IgD-negative memory B cell (primary cell): ENCODE measurements around the gene MACROD2. TPM values are rescaled to one million over a fixed set of nuclear protein-coding genes. Genes with fewer than 3 reads are reported as not detected.

ENCODE experiments used
- H3K27ac Mint-ChIP-seq, 3 donors: one replicate each; pipeline ENCODE4 v1.8.0; 2020 to 2022; ENCODE audit warnings: mild to moderate bottlenecking in 3 of 3, mixed read lengths in 3 of 3, moderate library complexity in 1 of 3
- H3K27me3 Mint-ChIP-seq: one replicate; pipeline ENCODE4 v1.8.0; 2021; ENCODE audit warnings: mixed read lengths
- H3K36me3 Mint-ChIP-seq: one replicate; pipeline ENCODE4 v1.8.0; 2020; ENCODE audit warnings: mild to moderate bottlenecking, mixed read lengths
- H3K4me1 Mint-ChIP-seq, 3 donors: one replicate each; pipeline ENCODE4 v1.8.0; 2020 to 2022; ENCODE audit warnings: mixed read lengths in 3 of 3, mild to moderate bottlenecking in 1 of 3
- H3K4me3 Mint-ChIP-seq, 4 donors: one replicate each; pipeline ENCODE4 v1.8.0; 2020 to 2022; ENCODE audit warnings: mild to moderate bottlenecking in 4 of 4, mixed read lengths in 4 of 4, moderate library complexity in 3 of 4
- H3K9me3 Mint-ChIP-seq, 3 donors: one replicate each; pipeline ENCODE4 v1.8.0; 2020 to 2021; ENCODE audit warnings: mixed read lengths in 3 of 3, mild to moderate bottlenecking in 1 of 3
- polyA plus RNA-seq: library from polyadenylated mRNA; unstranded; fragments of 300-500 nt; fragmentation: Illumina TruSeq; gene quantifications from one replicate; pipeline ENCODE4 v1.2.3, GENCODE V29; 2021

The MACROD2 gene
- polyA plus RNA-seq, 1 donor from 2014 or later: 1.3 TPM

DNA sequence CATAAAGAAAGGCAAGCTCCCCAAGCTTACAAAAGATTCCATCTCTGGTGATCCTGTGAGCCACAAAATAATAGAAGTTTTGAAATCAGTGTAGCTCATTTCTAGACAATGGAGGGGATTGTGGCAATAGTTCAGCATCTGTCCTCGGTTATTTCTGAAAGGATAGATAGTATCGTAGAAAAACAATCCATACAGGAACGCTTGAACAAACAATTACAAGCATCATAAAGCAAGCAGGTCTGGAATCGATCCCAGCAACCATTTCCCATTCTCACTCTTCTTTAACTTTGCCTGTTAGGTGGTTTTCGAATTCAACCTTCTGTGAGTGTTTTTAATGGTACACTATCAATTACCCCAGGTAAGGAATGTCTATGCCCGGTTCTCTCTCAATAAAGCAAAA is 1646.8 kb downstream of the MACROD2 start:
- Mint-ChIP-seq H3K27ac (no peak overlapping the region), H3K27me3 (no peaks in the 10 kb centered on the region), H3K4me1 (no peaks in the 10 kb centered on the region), H3K4me3 (no peak overlapping the region), H3K9me3 (no peaks in the 10 kb centered on the region), H3K36me3 (no peaks in the 10 kb centered on the region)

DNA sequence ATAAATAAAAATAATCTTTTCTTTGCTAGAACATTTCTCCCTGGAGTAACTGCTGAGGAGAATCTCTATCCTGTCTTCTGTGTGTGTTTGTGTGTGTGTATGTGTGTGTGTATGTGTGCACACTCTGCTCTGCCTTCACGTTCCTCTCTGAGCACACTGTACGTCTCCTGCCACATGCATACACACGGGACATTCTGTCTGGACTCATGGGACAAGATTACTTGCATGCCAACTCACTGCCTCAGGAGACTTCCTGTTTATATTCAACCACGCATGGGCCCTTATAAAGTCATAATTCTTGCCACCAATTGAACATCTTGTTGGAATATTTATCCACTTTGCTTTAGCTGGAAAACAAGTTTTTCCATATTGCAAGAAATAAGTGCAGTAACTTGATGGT is 1647.4 kb downstream of the MACROD2 start:
- Mint-ChIP-seq H3K9me3 (no peaks in the 10 kb centered on the region), H3K4me3 (no peak overlapping the region), H3K4me1 (no peaks in the 10 kb centered on the region), H3K27me3 (no peaks in the 10 kb centered on the region), H3K36me3 (no peaks in the 10 kb centered on the region), H3K27ac (no peak overlapping the region)

- Mint-ChIP-seq H3K27me3 (no peaks in the 10 kb centered on the region), H3K4me1 (no peaks in the 10 kb centered on the region), H3K36me3 (no peaks in the 10 kb centered on the region), H3K9me3 (no peaks in the 10 kb centered on the region), H3K27ac (no peak overlapping the region), H3K4me3 (no peak overlapping the region)
Measured at GRCh38 chr20:15643713-15644112, 1648.4 kb downstream of the MACROD2 start.

DNA sequence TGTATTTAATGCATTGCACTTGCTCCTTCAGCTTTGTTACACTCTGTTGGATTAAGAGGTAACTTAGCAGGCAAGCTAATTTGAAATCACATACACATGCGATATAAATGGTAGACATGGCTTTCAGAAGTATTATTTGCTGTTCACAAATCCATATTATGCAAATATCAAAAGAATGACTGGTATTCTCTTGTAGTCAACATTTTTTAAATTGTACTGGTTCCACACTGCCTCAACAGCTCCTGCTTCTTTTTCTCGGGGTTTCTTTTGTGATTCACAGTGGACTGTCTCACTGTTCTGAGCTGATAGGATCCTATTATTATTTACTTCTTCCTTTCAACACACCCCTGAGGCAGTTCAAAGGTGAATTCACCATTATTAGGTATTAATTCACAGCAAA is 1650.5 kb downstream of the MACROD2 start:
- Mint-ChIP-seq H3K36me3 (no peaks in the 10 kb centered on the region), H3K4me1 (no peaks in the 10 kb centered on the region), H3K27ac (no peak overlapping the region), H3K9me3 (no peaks in the 10 kb centered on the region), H3K27me3 (no peaks in the 10 kb centered on the region), H3K4me3 (no peak overlapping the region)

- no peaks in the 10 kb centered on the region for H3K36me3 Mint-ChIP-seq
- H3K4me3 Mint-ChIP-seq: no peak overlapping the region
- peaks cover 0 to 4% (median 0%) of the 10 kb centered on the region in 3 donors for H3K4me1 Mint-ChIP-seq
- no peaks in the 10 kb centered on the region for H3K9me3 Mint-ChIP-seq
- H3K27ac Mint-ChIP-seq: peak overlapping the region in 1 of 3 donors; percentile 58
- no peaks in the 10 kb centered on the region for H3K27me3 Mint-ChIP-seq
Measured at GRCh38 chr20:15653396-15654207, 1658.3 kb downstream of the MACROD2 start.

- no peaks in the 10 kb centered on the region for H3K9me3 Mint-ChIP-seq
- peaks cover 0 to 4% (median 0%) of the 10 kb centered on the region in 3 donors for H3K4me1 Mint-ChIP-seq
- H3K4me3 Mint-ChIP-seq: no peak overlapping the region
- peak overlapping the region in 1 of 3 donors; percentile 58 for H3K27ac Mint-ChIP-seq
- no peaks in the 10 kb centered on the region for H3K27me3 Mint-ChIP-seq
- H3K36me3 Mint-ChIP-seq: no peaks in the 10 kb centered on the region
Measured at GRCh38 chr20:15654208-15654649, 1658.9 kb downstream of the MACROD2 start.

DNA sequence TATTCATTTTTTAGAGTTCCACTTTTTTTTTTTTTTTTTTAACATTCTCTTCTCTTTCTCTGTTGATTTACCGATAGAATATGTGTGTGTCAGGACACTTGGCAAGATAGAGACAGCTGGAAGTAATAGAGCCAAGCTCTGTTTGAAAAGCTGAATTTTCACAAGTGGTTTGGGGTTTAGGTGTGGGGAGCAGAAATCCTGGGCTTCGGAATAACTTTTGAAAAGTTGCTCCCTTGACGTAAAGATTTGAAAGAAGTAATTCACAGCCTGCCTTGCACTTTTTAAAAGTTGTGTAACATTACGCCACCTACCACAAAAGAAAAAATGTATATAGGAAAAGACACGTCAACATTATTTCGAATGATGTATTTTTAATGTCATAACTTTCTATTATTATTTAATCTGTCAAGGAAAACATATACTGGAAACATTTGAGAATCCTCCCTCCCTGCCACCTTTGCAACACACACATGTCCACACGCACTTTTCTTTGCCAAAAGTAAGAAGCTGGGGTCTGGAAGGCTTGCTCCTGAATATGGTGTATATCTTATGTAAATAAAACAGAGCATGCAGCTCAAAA is 1660.1 kb downstream of the MACROD2 start:
- no peaks in the 10 kb centered on the region for H3K9me3 Mint-ChIP-seq
- peaks cover 0 to 4% (median 0%) of the 10 kb centered on the region in 3 donors for H3K4me1 Mint-ChIP-seq
- no peaks in the 10 kb centered on the region for H3K27me3 Mint-ChIP-seq
- no peak overlapping the region for H3K4me3 Mint-ChIP-seq
- no peak overlapping the region for H3K27ac Mint-ChIP-seq
- H3K36me3 Mint-ChIP-seq: no peaks in the 10 kb centered on the region

- Mint-ChIP-seq H3K4me1 (peaks cover 0 to 4% (median 0%) of the 10 kb centered on the region in 3 donors), H3K27me3 (no peaks in the 10 kb centered on the region), H3K36me3 (no peaks in the 10 kb centered on the region), H3K27ac (no peak overlapping the region), H3K4me3 (no peak overlapping the region), H3K9me3 (no peaks in the 10 kb centered on the region)
Measured at GRCh38 chr20:15656124-15656523, 1660.8 kb downstream of the MACROD2 start.

- Mint-ChIP-seq H3K27ac (no peak overlapping the region), H3K27me3 (no peaks in the 10 kb centered on the region), H3K4me1 (peaks cover 0 to 4% (median 0%) of the 10 kb centered on the region in 3 donors), H3K9me3 (no peaks in the 10 kb centered on the region), H3K4me3 (no peak overlapping the region), H3K36me3 (no peaks in the 10 kb centered on the region)
Measured at GRCh38 chr20:15658295-15658694, 1663.0 kb downstream of the MACROD2 start.

GRCh38 chr20:15673206-15673605 is 1677.9 kb downstream of the MACROD2 start:
- Mint-ChIP-seq H3K27ac (no peak overlapping the region), H3K36me3 (no peaks in the 10 kb centered on the region), H3K4me1 (no peaks in the 10 kb centered on the region), H3K4me3 (no peak overlapping the region), H3K9me3 (peaks cover 0 to 1% (median 0%) of the 10 kb centered on the region in 3 donors), H3K27me3 (no peaks in the 10 kb centered on the region)

DNA sequence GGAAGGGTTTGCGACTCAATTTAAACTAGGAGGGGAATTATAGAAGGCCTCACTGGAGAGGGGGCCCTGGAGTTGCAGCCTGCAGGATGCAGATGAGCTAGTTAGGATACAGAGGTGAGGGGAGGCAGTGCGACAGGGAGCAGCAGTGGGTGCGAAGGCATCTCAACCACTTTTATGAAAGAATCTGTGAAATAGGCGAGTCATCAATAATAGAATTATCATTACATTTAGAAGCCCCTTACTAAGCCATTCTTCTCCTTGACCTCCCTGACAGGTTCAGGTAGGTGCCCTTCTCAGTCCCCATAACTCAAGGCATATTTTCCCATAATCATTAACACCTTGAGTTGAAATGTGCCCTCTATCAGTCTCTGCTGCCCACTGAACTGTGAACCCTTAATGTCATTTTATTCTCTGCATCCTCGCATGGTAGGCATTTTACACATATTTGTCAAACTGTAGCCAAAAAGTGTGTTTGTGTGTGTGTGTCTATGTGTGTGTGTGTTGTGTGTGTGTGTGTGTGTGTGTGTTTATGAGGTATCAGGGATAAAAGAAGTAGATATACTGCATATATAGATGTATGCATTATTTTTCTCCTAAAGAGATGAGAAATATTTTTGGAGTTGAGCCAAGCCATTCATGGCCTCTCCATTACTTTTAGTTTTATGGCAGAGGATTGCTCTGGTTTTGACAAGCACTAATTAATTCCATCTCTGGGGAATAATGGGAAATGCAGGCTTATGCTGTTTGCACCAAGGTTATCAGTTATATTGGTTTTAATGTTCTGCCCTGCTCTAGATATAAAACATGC is 1679.1 kb downstream of the MACROD2 start:
- Mint-ChIP-seq H3K36me3 (no peaks in the 10 kb centered on the region), H3K27me3 (no peaks in the 10 kb centered on the region), H3K4me1 (no peaks in the 10 kb centered on the region), H3K4me3 (no peak overlapping the region), H3K9me3 (no peaks in the 10 kb centered on the region), H3K27ac (no peak overlapping the region)

GRCh38 chr20:15675061-15675514 is 1679.8 kb downstream of the MACROD2 start:
- Mint-ChIP-seq H3K4me1 (no peaks in the 10 kb centered on the region), H3K4me3 (no peak overlapping the region), H3K9me3 (no peaks in the 10 kb centered on the region), H3K36me3 (no peaks in the 10 kb centered on the region), H3K27me3 (no peaks in the 10 kb centered on the region), H3K27ac (no peak overlapping the region)

- H3K27me3 Mint-ChIP-seq: peaks cover 2% of the 10 kb centered on the region
- H3K36me3 Mint-ChIP-seq: no peaks in the 10 kb centered on the region
- no peak overlapping the region for H3K27ac Mint-ChIP-seq
- H3K4me1 Mint-ChIP-seq: no peaks in the 10 kb centered on the region
- no peaks in the 10 kb centered on the region for H3K9me3 Mint-ChIP-seq
- H3K4me3 Mint-ChIP-seq: no peak overlapping the region
Measured at GRCh38 chr20:15675813-15676484, 1680.6 kb downstream of the MACROD2 start.

DNA sequence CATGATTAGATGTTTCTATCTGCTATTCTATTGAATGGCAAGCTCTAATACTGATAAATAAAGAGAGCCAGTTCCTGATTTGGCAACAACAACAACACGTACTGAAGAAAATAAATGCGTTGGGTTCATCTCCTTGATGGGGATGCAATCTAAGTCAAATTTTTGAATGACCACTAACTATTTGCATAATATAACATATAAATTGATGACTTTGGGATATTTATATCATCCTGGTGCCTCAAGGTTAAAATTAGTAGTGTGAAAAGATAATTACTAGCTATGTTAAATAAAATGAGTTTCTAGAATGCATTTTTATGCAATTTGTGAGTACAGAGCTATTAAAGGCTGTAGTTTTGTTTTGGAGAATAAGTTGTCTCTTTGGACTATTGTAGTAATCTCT is 1681.5 kb downstream of the MACROD2 start:
- Mint-ChIP-seq H3K36me3 (no peaks in the 10 kb centered on the region), H3K27me3 (peaks cover 2% of the 10 kb centered on the region), H3K4me3 (no peak overlapping the region), H3K27ac (no peak overlapping the region), H3K4me1 (no peaks in the 10 kb centered on the region), H3K9me3 (no peaks in the 10 kb centered on the region)

GRCh38 chr20:15682690-15683089 is 1687.4 kb downstream of the MACROD2 start:
- Mint-ChIP-seq H3K9me3 (no peaks in the 10 kb centered on the region), H3K36me3 (no peaks in the 10 kb centered on the region), H3K4me3 (no peak overlapping the region), H3K27me3 (peaks cover 2% of the 10 kb centered on the region), H3K4me1 (no peaks in the 10 kb centered on the region), H3K27ac (no peak overlapping the region)
